SH-SY5Y (cell line): ENCODE results near the gene FCAR.
"Not testable (repeated sequence)": the region's sequence is repeated elsewhere in the genome, so short reads cannot be mapped to it uniquely, and the experiment has no call there.

Experiments
- GATA2 ChIP-seq: IDR thresholded peaks from 2 replicates; pipeline ENCODE4 v1.6.1; 2011; ENCODE audit warnings: mild to moderate bottlenecking, low read depth, low read length
- GATA3 ChIP-seq: IDR thresholded peaks from 2 replicates; pipeline ENCODE4 v1.6.1; 2011; ENCODE audit warnings: low read depth, mild to moderate bottlenecking, low read length, moderate library complexity

Gene FCAR

GRCh38 chr19:54873990-54874389 lies at the start of gene FCAR:
Gene FCAR (plus strand): TSS chr19:54874235. CDS start chr19:54874290, 55 bp downstream.
- TF ChIP-seq GATA3 (no peak), GATA2 (no peak)

- TF ChIP-seq GATA2, GATA3: not testable (repeated sequence)
Measured at GRCh38 chr19:54832496-54832895, 41.5 kb upstream of the FCAR start, which contains the start of gene KIR2DS4. Gene KIR2DS4 (plus strand): TSS chr19:54832676.

GRCh38 chr19:54850061-54850640 lies 23.9 kb upstream of the FCAR start, which contains the start of gene KIR3DL2:
Gene KIR3DL2 (plus strand): TSS chr19:54850443. CDS start chr19:54850476, 33 bp downstream.
- not testable (repeated sequence) for TF ChIP-seq GATA2, GATA3

- no peak for TF ChIP-seq GATA2
- TF ChIP-seq GATA3, result no peak
Measured at GRCh38 chr19:54850930-54851329, 23.1 kb upstream of the FCAR start.

GRCh38 chr19:54851353-54851752 lies 22.7 kb upstream of the FCAR start:
- TF ChIP-seq GATA3 (no peak), GATA2 (no peak)

- TF ChIP-seq GATA2 (no peak), GATA3 (no peak)
Measured at GRCh38 chr19:54871696-54872095, 2.3 kb upstream of the FCAR start.

GRCh38 chr19:54875506-54875905 lies 1.5 kb downstream of the FCAR start:
- no peak for TF ChIP-seq GATA3
- TF ChIP-seq GATA2, result no peak

GRCh38 chr19:54877471-54877870 lies 3.4 kb downstream of the FCAR start:
- no peak for TF ChIP-seq GATA3
- no peak for TF ChIP-seq GATA2

- TF ChIP-seq GATA3, result no peak
- no peak for TF ChIP-seq GATA2
Measured at GRCh38 chr19:54881884-54882283, 7.8 kb downstream of the FCAR start.

- TF ChIP-seq GATA3 (no peak), GATA2 (no peak)
Measured at GRCh38 chr19:54882758-54883157, 8.7 kb downstream of the FCAR start.

- TF ChIP-seq GATA3, result no peak
- TF ChIP-seq GATA2, result no peak
Measured at GRCh38 chr19:54883228-54883627, 9.2 kb downstream of the FCAR start.

- TF ChIP-seq GATA3, result no peak
- TF ChIP-seq GATA2, result no peak
Measured at GRCh38 chr19:54888239-54888638, 14.2 kb downstream of the FCAR start.

GRCh38 chr19:54889566-54889965 lies 15.5 kb downstream of the FCAR start:
- TF ChIP-seq GATA2 (no peak), GATA3 (no peak)

- no peak for TF ChIP-seq GATA3
- no peak for TF ChIP-seq GATA2
Measured at GRCh38 chr19:54893406-54893805, 19.4 kb downstream of the FCAR start.

GRCh38 chr19:54896036-54896435 lies 22.0 kb downstream of the FCAR start:
- TF ChIP-seq GATA3, result no peak
- no peak for TF ChIP-seq GATA2
